CD4-positive, alpha-beta T cell treated with Interleukin-4 for 4 hours (primary cell): Measurements from ENCODE around the gene PRCD.
"Not testable (repeated sequence)": the region's sequence is repeated elsewhere in the genome, so short reads cannot be mapped to it uniquely, and the experiment has no call there.

ENCODE experiments used
- DNase-seq: peaks from one replicate; pipeline ENCODE4 v3.0.0-alpha.2; 2020

PRCD gene

GRCh38 chr17:76558198-76559095 lies 18.6 kb downstream of the PRCD start:
- DNase-seq, result peak; percentile 39

- not testable (repeated sequence) for DNase-seq
Observed at GRCh38 chr17:76559460-76559859, 19.6 kb downstream of the PRCD start.

- no peak for DNase-seq
Observed at GRCh38 chr17:76560036-76560876, 20.4 kb downstream of the PRCD start.

- DNase-seq, result no peak
Observed at GRCh38 chr17:76560877-76561221, 21.0 kb downstream of the PRCD start.

- DNase-seq, result peak; percentile 75
Observed at GRCh38 chr17:76561332-76561731, 21.5 kb downstream of the PRCD start.

GRCh38 chr17:76561799-76562268 lies 22.0 kb downstream of the PRCD start:
- DNase-seq, result no peak

- DNase-seq, result no peak
Observed at GRCh38 chr17:76562734-76563148, 22.9 kb downstream of the PRCD start.

GRCh38 chr17:76563359-76563758 lies 23.5 kb downstream of the PRCD start:
- DNase-seq, result peak; percentile 30

GRCh38 chr17:76564991-76565727 lies 25.3 kb downstream of the PRCD start:
- DNase-seq, result peak; percentile 27

- no peak for DNase-seq
Observed at GRCh38 chr17:76565728-76566612, 26.1 kb downstream of the PRCD start.

- no peak for DNase-seq
Observed at GRCh38 chr17:76566613-76566943, 26.7 kb downstream of the PRCD start.

- DNase-seq, result no peak
Observed at GRCh38 chr17:76566988-76567431, 27.2 kb downstream of the PRCD start.

- no peak for DNase-seq
Observed at GRCh38 chr17:76567634-76568432, 28.0 kb downstream of the PRCD start.

- DNase-seq, result no peak
Observed at GRCh38 chr17:76568811-76569221, 29.0 kb downstream of the PRCD start.

GRCh38 chr17:76569607-76570279 lies 29.9 kb downstream of the PRCD start:
- DNase-seq, result no peak

- DNase-seq, result no peak
Observed at GRCh38 chr17:76570457-76570856, 30.6 kb downstream of the PRCD start.

- no peak for DNase-seq
Observed at GRCh38 chr17:76570877-76571471, 31.1 kb downstream of the PRCD start.

- no peak for DNase-seq
Observed at GRCh38 chr17:76572201-76572910, 32.5 kb downstream of the PRCD start.

GRCh38 chr17:76573096-76573495 lies 33.3 kb downstream of the PRCD start:
- no peak for DNase-seq
